ENCODE data around the gene MAZ. TPM values are rescaled to one million over a fixed set of nuclear protein-coding genes. Genes with fewer than 3 reads are reported as not detected.

MAZ gene
- total and polyA plus RNA-seq, 2 of the 8 experiments (the other 6 are each of a cell fraction or from before 2014, with no cell fraction given) = 219 to 380 TPM

GRCh38 chr16:29790949-29791844 is 15.1 kb upstream of the MAZ start:
- WGBS, 2 experiments (ENCODE audit: extremely low coverage in 1 of 2, insufficient coverage in 1 of 2, insufficient read length in 1 of 2, insufficient replicate concordance in 2 of 2, low coverage in 1 of 2, low lambda C conversion rate in 2 of 2, missing lambda C conversion rate in 1 of 2) = 5% methylated on average over 31 of the region's 31 CpGs; no CpG with 5 or more reads in 1 of the 2 experiments
- peak overlapping the region; percentile 95 for H4K91ac ChIP-seq (replicated peaks; ENCODE audit: insufficient read length, low read length)
- peak overlapping the region; percentile 50 for H3K56ac ChIP-seq (replicated peaks; ENCODE audit: insufficient read length, low read depth, low read length)
- H2BK20ac ChIP-seq (ENCODE audit: low read length) = no peak overlapping the region
- no peak for DNase-seq (ENCODE audit: low read depth in 1 of 2, low spot score in 2 of 2)
- H2BK15ac ChIP-seq (ENCODE audit: low read length) = no peak overlapping the region
- peak overlapping the region; percentile 92 to 98 (median 96) for H3K4me3 ChIP-seq (ENCODE audit: extremely low read depth in 1 of 4, insufficient read depth in 2 of 4, low read depth in 3 of 4, low read length in 4 of 4)
- peak overlapping the region; percentile 94 for H4K5ac ChIP-seq (ENCODE audit: insufficient read length, low read depth, low read length)
- no peak for TF ChIP-seq TEAD4 (IDR thresholded peaks at IDR 0.05; ENCODE audit: low read depth, low read length)
- TF ChIP-seq ZNF274 (IDR thresholded peaks at IDR 0.05; ENCODE audit: borderline replicate concordance, extremely low read depth, low read length) = no peak
- TF ChIP-seq KDM5A (IDR thresholded peaks at IDR 0.05; ENCODE audit: low read length) = peak; percentile 21; the same call in 1 of the 2 replicates
- TF ChIP-seq KDM4A (IDR thresholded peaks at IDR 0.05; ENCODE audit: low read depth, low read length, severe bottlenecking) = peak; percentile 36
- no peak for TF ChIP-seq RXRA (IDR thresholded peaks at IDR 0.05; ENCODE audit: insufficient read depth, low read depth, low read length)
- TF ChIP-seq PHF8 (conservative IDR thresholded peaks at IDR 0.05; ENCODE audit: low read depth, low read length) = no peak; the same call in 1 of the 2 replicates
- TF ChIP-seq NANOG (IDR thresholded peaks at IDR 0.05; ENCODE audit: insufficient read depth, low read depth, low read length, poor library complexity, severe bottlenecking) = no peak
- no peak for TF ChIP-seq RNF2 (IDR thresholded peaks at IDR 0.05; ENCODE audit: borderline replicate concordance, low read depth, low read length, missing control alignments, poor library complexity, severe bottlenecking)
- no peak for FAIRE-seq
- peak overlapping the region; percentile 73 to 88 (median 85) for H3K9ac ChIP-seq (replicated peaks in 1 of 4; ENCODE audit: extremely low read depth in 1 of 4, low read depth in 3 of 4, low read length in 3 of 4)
- H2BK12ac ChIP-seq (ENCODE audit: low read depth, low read length) = 0 out of 2 replicates have a peak overlapping the region, but pooled peaks have one; percentile 27
- peaks cover 14% of the 10 kb centered on the region for H3K23me2 ChIP-seq (ENCODE audit: low read depth, low read length)
- CTCF ChIA-PET (ENCODE audit: partially characterized antibody) = interaction anchor here (0.8 to 2.8 kb wide), 12 partner anchors 10 to 99 kb away, joined by 3 to 23 read pairs (median 6); partner anchors contain the start of genes MAZ and PAGR1
- peaks cover 0 to 13% (median 5%) of the 10 kb centered on the region in 4 experiments; a peak in 6 of 7 replicates for H3K4me1 ChIP-seq (replicated peaks in 1 of 4; ENCODE audit: control insufficient read depth in 3 of 4, insufficient read depth in 4 of 4, low read length in 3 of 4)
- peak overlapping the region; percentile 86; the same call in 1 of the 2 replicates for H2AK5ac ChIP-seq (ENCODE audit: low read depth, low read length)
- peak overlapping the region; percentile 48 for H3K4ac ChIP-seq (replicated peaks; ENCODE audit: insufficient read length, low read depth, low read length)
- peak overlapping the region; percentile 74 to 100 for H3K4me2 ChIP-seq (ENCODE audit: insufficient read depth in 1 of 2, low read depth in 2 of 2, low read length in 2 of 2)
- H3K27ac ChIP-seq (ENCODE audit: low read depth, low read length) = peak overlapping the region; percentile 66; the same call in 1 of the 2 replicates
- peaks cover 0 to 15% (median 3%) of the 10 kb centered on the region in 4 experiments; a peak in 5 of 8 replicates for H3K36me3 ChIP-seq (ENCODE audit: control insufficient read depth in 2 of 4, insufficient read depth in 4 of 4, low read length in 3 of 4)
- H2BK120ac ChIP-seq (replicated peaks; ENCODE audit: low read depth, low read length) = no peak overlapping the region
- peak overlapping the region; percentile 87 for H4K8ac ChIP-seq (ENCODE audit: extremely low read depth, insufficient read depth, low read length)
- H3K79me2 ChIP-seq (ENCODE audit: control insufficient read depth in 1 of 2, insufficient read depth in 2 of 2, low read length in 2 of 2) = peaks cover 28 to 55% of the 10 kb centered on the region in 2 experiments
- POLR2A ChIA-PET (ENCODE audit: partially characterized antibody) = interaction anchor here (0.7 to 3.7 kb wide), 34 partner anchors 11 to 300 kb away, joined by 3 to 58 read pairs (median 4); partner anchors contain the start of genes CDIPT, MAZ, PAGR1 and TBX6
- H3K79me1 ChIP-seq (ENCODE audit: low read depth, low read length) = peaks cover 12% of the 10 kb centered on the region; the same call in 1 of the 2 replicates
- H4K20me1 ChIP-seq (replicated peaks in 1 of 2; ENCODE audit: control insufficient read depth in 1 of 2, insufficient read depth in 2 of 2, low read length in 2 of 2) = peaks cover 3 to 14% of the 10 kb centered on the region in 2 experiments
- no peak overlapping the region for H3K14ac ChIP-seq (ENCODE audit: insufficient read length)
- H2BK5ac ChIP-seq (ENCODE audit: low read depth, low read length) = peak overlapping the region; percentile 97
- peak overlapping the region; percentile 97 for H3K18ac ChIP-seq (ENCODE audit: extremely low read depth, low read length)
- H3K27me3 ChIP-seq (replicated peaks in 1 of 4; ENCODE audit: control insufficient read depth in 3 of 4, extremely low read depth in 1 of 4, insufficient read depth in 3 of 4, low read length in 3 of 4) = no peaks in the 10 kb centered on the region
- H3K9me3 ChIP-seq (ENCODE audit: insufficient read depth in 2 of 2, low read depth in 1 of 2, low read length in 1 of 2) = no peaks in the 10 kb centered on the region
- H2AFZ ChIP-seq (ENCODE audit: low read length) = peak overlapping the region; percentile 73; the same call in 1 of the 2 replicates
- H3K23ac ChIP-seq (ENCODE audit: insufficient read length) = no peak overlapping the region

Measured in H1 (cell line).